Transverse colon (tissue), 4 donors: ENCODE data around the gene UCHL3. TPM values are rescaled to one million over a fixed set of nuclear protein-coding genes. Genes with fewer than 3 reads are reported as not detected.

Experiments
- DNase-seq: peaks from one replicate; pipeline ENCODE4 v3.0.0-alpha.2; 2019
- H3K27ac ChIP-seq, 4 donors: fragments of 200-600 bp; sonication (generic); 2 replicates each; pipeline ENCODE4 v1.5.1; 2016 to 2018; ENCODE audit warnings: inconsistent platforms in 4 of 4
- H3K27me3 ChIP-seq: fragments of 200-600 bp; sonication (generic); 2 replicates; pipeline ENCODE4 v1.5.1; 2017; ENCODE audit warnings: inconsistent platforms
- H3K36me3 ChIP-seq, 4 donors: fragments of 200-600 bp; sonication (generic); 2 replicates each; pipeline ENCODE4 v1.5.1; 2017 to 2019; ENCODE audit warnings: inconsistent platforms in 4 of 4
- H3K4me1 ChIP-seq, 4 donors: fragments of 200-600 bp; sonication (generic); 2 replicates each; pipeline ENCODE4 v1.5.1; 2017 to 2020; ENCODE audit warnings: inconsistent platforms in 4 of 4
- H3K4me3 ChIP-seq, 4 donors: fragments of 200-600 bp; sonication (generic); 1 replicate in 1 of 4; 2 replicates in 3 of 4; pipeline versions ENCODE4 v1.5.1 to v1.6.1; 2017 to 2019; ENCODE audit warnings: inconsistent platforms in 4 of 4
- H3K9me3 ChIP-seq, 2 donors: fragments of 200-600 bp; sonication (generic); 2 replicates each; pipeline ENCODE4 v1.5.1; 2017 to 2019; ENCODE audit warnings: inconsistent platforms in 2 of 2
- EP300 ChIP-seq: sonication (generic); formaldehyde crosslinking; IDR thresholded peaks from one replicate; pipeline ENCODE4 v1.6.1; 2017; ENCODE audit warnings: antibody characterized with exemption, low read depth
- POLR2A ChIP-seq: fragments of 450-650 bp; IDR thresholded peaks from one replicate; pipeline ENCODE4 v1.6.1; 2016; ENCODE audit warnings: antibody characterized with exemption, mild to moderate bottlenecking, moderate library complexity
- POLR2AphosphoS5 ChIP-seq, 3 donors: sonication (generic); formaldehyde crosslinking; IDR thresholded peaks; one replicate each; pipeline ENCODE4 v1.6.1; 2016; ENCODE audit warnings: antibody characterized with exemption in 3 of 3
- WGBS, 2 donors: methylation state at CpG; one replicate each; pipeline ENCODE4 v1.1.5; 2018; ENCODE audit warnings: low coverage in 1 of 2; 5-methylcytosine and 5-hydroxymethylcytosine counted together
- in situ Hi-C, 4 donors: fragments of 200-750 bp; cut with MboI; loops; one replicate each; pipeline versions ENCODE4 v1.15.0 to v1.15.1; 2017; ENCODE audit warnings: low sequenced_read_pairs in 3 of 4, low pct_ligation_motif_present in 1 of 4, low pct_unique_long_range_greater_than_20kb in 1 of 4
- intact Hi-C: fragments of 100-400 bp; cut with DNase I; formaldehyde crosslinking; loops from one replicate; pipeline ENCODE4 v1.15.1; 2023; ENCODE audit warnings: low total_unique reads
- total RNA-seq, 4 donors: library from RNA; depleted of rRNA; stranded (reverse); fragments of >200 nt; gene quantifications; one replicate each; pipeline ENCODE4 v1.1.0, GENCODE V29; 2016
- TF ChIP-seq, protein P1 (sequence below), 5 experiments: fragments of 200-600 bp in 3 of 5; fragments of 450-650 bp in 2 of 5; sonication (generic) in 3 of 5; IDR thresholded peaks; 1 replicate in 2 of 5; 2 replicates in 3 of 5; pipeline ENCODE4 v1.5.1; 2016 to 2017; ENCODE audit warnings: antibody characterized with exemption in 5 of 5, inconsistent platforms in 3 of 5, mild to moderate bottlenecking in 2 of 5, moderate library complexity in 1 of 5

UCHL3 gene
- total RNA-seq, 4 donors from 2014 or later: 3.4 to 55.9 (median 19.3) TPM

DNA sequence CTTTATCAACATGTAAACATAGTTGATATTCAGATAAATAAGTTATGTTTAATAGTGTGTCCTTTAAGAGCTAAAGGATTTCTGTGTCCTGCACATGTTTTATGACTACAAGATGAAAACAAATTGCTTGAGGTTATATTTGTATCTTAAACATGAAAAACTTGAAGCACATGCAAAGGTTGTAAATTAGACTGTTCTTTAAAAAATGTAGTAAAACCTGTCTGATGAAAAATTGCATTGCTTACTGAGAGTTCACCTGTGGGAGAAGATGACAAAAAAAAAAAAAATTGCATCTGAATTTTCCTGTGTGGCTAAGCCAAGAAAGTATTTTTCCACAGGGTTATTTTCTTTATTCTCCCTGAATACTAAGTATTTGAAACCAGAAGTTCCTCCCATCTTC lies 60.9 kb downstream of the UCHL3 start:
- Histone ChIP-seq H3K36me3 (peaks cover 0 to 5% (median 0%) of the 10 kb centered on the region in 4 donors), H3K9me3 (no peaks in the 10 kb centered on the region), H3K4me3 (no peak overlapping the region), H3K27me3 (no peaks in the 10 kb centered on the region), H3K27ac (no peak overlapping the region), H3K4me1 (no peaks in the 10 kb centered on the region)
- intact Hi-C loops (no loop called here), in situ Hi-C loops (no loop called here)
- DNase-seq: no peak
- TF ChIP-seq POLR2AphosphoS5 (IDR thresholded peaks at IDR 0.05): no peak
- no peak for TF ChIP-seq EP300
- no peak for TF ChIP-seq POLR2A
- TF ChIP-seq, protein P1, sequence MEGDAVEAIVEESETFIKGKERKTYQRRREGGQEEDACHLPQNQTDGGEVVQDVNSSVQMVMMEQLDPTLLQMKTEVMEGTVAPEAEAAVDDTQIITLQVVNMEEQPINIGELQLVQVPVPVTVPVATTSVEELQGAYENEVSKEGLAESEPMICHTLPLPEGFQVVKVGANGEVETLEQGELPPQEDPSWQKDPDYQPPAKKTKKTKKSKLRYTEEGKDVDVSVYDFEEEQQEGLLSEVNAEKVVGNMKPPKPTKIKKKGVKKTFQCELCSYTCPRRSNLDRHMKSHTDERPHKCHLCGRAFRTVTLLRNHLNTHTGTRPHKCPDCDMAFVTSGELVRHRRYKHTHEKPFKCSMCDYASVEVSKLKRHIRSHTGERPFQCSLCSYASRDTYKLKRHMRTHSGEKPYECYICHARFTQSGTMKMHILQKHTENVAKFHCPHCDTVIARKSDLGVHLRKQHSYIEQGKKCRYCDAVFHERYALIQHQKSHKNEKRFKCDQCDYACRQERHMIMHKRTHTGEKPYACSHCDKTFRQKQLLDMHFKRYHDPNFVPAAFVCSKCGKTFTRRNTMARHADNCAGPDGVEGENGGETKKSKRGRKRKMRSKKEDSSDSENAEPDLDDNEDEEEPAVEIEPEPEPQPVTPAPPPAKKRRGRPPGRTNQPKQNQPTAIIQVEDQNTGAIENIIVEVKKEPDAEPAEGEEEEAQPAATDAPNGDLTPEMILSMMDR (IDR thresholded peaks at IDR 0.05): no peak

DNA sequence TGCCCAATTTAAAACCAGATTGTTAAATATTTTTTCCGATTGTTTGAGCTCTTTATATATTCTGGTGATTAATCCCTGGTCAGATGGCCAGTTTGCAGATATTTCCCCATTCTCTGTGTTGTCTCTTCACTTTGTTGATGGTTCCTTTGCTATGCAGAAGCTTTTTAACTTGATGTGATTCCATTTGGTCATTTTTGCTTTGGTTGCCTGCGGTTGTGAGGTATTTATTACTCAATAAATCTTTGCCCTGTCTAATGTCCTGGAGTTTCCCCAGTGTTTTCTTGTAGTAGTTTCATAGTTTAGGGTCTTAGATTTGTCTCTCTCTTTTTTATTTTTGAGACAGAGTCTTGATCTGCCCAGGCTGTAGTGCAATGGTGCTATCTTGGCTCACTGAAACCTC lies 62.8 kb downstream of the UCHL3 start:
- in situ Hi-C loops (no loop called here), intact Hi-C loops (no loop called here)
- Histone ChIP-seq H3K4me3 (no peak overlapping the region), H3K27ac (no peak overlapping the region), H3K27me3 (no peaks in the 10 kb centered on the region), H3K9me3 (no peaks in the 10 kb centered on the region), H3K36me3 (no peaks in the 10 kb centered on the region), H3K4me1 (no peaks in the 10 kb centered on the region)
- TF ChIP-seq POLR2AphosphoS5 (IDR thresholded peaks at IDR 0.05) (no peak), EP300 (no peak), POLR2A (no peak)
- TF ChIP-seq, protein P1 (IDR thresholded peaks at IDR 0.05): no peak
- WGBS, 2 donors: 81 to 82% methylated on average over 2 of the region's 2 CpGs
- DNase-seq: no peak

DNA sequence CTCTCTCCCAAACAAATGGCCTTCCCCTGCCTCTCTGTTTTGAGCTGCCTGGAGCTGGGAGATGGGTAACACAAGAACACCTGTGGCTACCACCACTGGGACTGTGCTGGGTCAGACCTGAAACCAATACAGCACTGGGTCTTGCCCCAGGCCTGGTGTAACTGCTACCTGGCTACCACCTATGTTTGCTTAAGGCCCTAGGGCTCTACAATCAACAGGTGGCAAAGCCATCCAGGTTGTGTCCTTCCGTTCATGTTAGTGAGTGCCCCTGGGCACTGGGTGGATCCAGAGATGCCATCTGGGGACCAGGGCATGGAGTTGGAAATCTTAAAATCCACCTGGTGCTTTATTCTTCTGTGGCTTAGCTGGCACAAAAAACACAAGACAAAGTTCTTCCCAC lies 67.6 kb downstream of the UCHL3 start:
- DNase-seq: no peak
- intact Hi-C loops (no loop called here), in situ Hi-C loops (no loop called here)
- no peak overlapping the region for H3K27ac ChIP-seq
- no peak overlapping the region for H3K4me3 ChIP-seq
- H3K4me1 ChIP-seq: no peaks in the 10 kb centered on the region
- TF ChIP-seq POLR2AphosphoS5 (IDR thresholded peaks at IDR 0.05): no peak
- no peak for TF ChIP-seq POLR2A
- TF ChIP-seq EP300: no peak
- TF ChIP-seq, protein P1 (IDR thresholded peaks at IDR 0.05): no peak
- 13% methylated on average over 1 of the region's 1 CpG; no CpG with 5 or more reads in 1 of the 2 donors for WGBS, 2 donors
- no peaks in the 10 kb centered on the region for H3K36me3 ChIP-seq
- no peaks in the 10 kb centered on the region for H3K27me3 ChIP-seq
- H3K9me3 ChIP-seq: no peaks in the 10 kb centered on the region

DNA sequence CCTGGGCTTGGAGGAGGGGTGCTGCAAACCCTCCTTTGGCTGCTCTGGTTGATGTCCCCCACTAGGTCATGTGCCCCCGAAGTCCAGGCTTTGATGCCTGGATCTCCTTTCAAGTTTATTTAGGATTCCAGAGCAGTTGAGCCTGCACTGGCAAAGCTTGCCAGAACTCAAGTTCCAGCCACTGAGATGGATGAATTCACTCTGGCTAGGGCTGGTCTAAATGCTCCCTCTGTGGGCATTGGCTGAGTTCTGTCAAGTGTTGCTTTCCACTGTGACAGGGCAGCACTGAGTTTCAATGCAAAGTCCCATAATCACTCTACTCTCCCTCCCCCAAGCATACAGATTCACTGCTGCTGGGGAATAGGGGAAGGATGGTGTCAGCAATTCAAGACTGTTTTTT lies 68.7 kb downstream of the UCHL3 start:
- no peak for TF ChIP-seq POLR2A
- TF ChIP-seq EP300: no peak
- TF ChIP-seq, protein P1 (IDR thresholded peaks at IDR 0.05): no peak
- no peak for TF ChIP-seq POLR2AphosphoS5 (IDR thresholded peaks at IDR 0.05)
- WGBS, 2 donors: 0% methylated on average over 1 of the region's 1 CpG; no CpG with 5 or more reads in 1 of the 2 donors
- Histone ChIP-seq H3K4me3 (no peak overlapping the region), H3K4me1 (no peaks in the 10 kb centered on the region), H3K9me3 (no peaks in the 10 kb centered on the region), H3K36me3 (no peaks in the 10 kb centered on the region), H3K27me3 (no peaks in the 10 kb centered on the region), H3K27ac (no peak overlapping the region)
- intact Hi-C loops (no loop called here), in situ Hi-C loops (no loop called here)
- no peak for DNase-seq
